HepG2 (cell line): Measurements from ENCODE around the gene PIP4K2B.

Experiments used
- ATF1 ChIP-seq: IDR thresholded peaks from 2 replicates; pipeline ENCODE4 v1.6.1; 2016; ENCODE audit warnings: mild to moderate bottlenecking, control low read depth
- PHF8 ChIP-seq: sonication (generic); formaldehyde crosslinking; IDR thresholded peaks from 2 replicates; pipeline ENCODE4 v1.5.0; 2020; ENCODE audit warnings: missing genetic modification reagents
- POLR2AphosphoS5 ChIP-seq: IDR thresholded peaks from 2 replicates; pipeline ENCODE4 v1.6.1; 2012; ENCODE audit warnings: low read depth, low read length

GRCh38 chr17:38750312-38751121 is 48.8 kb downstream of the PIP4K2B start:
- TF ChIP-seq PHF8 (CRISPR knock-in tag), result no peak
- no peak for TF ChIP-seq ATF1
- no peak for TF ChIP-seq POLR2AphosphoS5
